ENCODE measurements around the gene SYNPR.

SYNPR gene

DNA sequence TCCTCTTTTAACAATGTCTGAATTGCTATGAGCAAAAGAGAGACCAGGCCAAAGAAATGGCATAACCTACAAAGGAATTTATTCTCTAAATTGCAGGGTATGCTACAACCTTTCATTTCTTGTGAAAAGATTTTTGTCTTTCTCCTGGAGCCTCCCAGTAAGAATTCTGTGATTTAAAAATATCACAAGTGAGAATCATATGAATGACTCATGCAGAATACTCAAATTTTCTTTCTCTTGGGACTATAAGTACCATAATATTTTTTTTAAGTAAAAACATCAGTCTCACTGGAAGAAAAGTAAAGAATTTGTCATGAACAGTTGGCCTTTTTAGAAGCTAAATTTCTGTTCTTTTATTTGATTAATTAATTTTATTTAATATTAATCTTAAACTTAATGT, 26.3 kb downstream of the SYNPR start:
- DNase-seq (ENCODE audit: low read depth): no peak

- no peak for DNase-seq (ENCODE audit: low read depth)
Observed at GRCh38 chr3:63308072-63308471, 30.0 kb downstream of the SYNPR start.

GRCh38 chr3:63309768-63310167, 31.7 kb downstream of the SYNPR start:
- DNase-seq (ENCODE audit: low read depth): no peak

DNA sequence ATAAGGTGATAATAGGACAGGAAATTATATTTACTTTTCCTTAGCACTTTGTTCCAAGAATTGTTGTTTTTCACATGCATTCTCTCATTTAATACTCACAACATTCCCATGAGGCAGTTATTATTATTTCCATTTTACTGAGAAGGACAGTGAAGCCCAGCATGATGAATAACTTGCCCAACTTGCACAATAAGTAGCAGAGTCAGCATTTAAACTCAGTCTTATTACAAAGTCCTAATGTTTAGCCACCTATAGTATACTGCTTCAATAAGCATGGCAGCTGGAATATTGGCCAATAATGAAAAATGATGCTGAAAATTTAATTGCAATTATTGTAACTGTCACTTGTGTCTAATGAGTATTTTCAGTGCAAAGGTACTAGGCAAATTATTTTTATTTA, 45.7 kb downstream of the SYNPR start:
- DNase-seq (ENCODE audit: low read depth): no peak

GRCh38 chr3:63324621-63325020, 46.5 kb downstream of the SYNPR start:
- DNase-seq (ENCODE audit: low read depth): no peak

DNA sequence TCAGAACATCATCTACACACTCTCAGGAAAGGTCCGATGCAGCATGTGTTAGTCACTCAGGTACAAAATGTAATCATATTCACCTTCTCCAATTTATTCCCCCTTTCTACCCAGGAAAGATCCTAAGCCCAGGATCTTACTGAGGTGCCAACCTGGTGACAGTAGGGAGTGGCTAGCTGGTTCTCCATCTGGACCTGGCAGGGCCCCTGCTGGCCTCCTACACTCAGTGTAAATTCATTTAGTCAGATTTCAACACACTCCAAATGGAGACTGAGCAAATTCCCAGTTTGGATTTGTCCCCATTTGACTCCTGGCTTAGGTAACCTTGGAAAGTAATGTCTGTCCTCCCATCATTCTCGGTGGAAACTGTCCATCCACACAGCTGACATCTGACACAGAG, 47.3 kb downstream of the SYNPR start:
- no peak for DNase-seq (ENCODE audit: low read depth)

- DNase-seq (ENCODE audit: low read depth): no peak
Observed at GRCh38 chr3:63328365-63328764, 50.3 kb downstream of the SYNPR start.

- DNase-seq (ENCODE audit: low read depth): no peak
Observed at GRCh38 chr3:63331520-63331919, 53.4 kb downstream of the SYNPR start.

DNA sequence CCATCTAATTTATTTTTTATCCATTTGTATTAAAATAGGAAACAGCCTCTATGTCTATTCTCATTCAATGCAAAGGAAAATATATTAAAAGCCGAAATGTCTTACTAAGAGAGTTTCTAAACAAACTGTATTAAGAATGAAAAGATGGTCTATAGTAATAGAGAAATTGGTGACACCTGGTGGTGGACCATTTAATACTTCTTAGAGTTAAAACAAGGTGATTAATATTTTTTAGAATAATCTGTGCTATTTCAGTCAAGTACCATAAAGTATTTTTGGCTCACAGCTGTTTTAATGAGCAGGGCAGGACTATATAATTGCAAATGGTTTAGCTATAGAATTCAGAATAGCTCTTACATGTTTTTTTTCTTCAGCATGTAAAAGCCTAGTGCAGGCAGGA, 55.7 kb downstream of the SYNPR start:
- DNase-seq (ENCODE audit: low read depth): no peak

- no peak for DNase-seq (ENCODE audit: low read depth)
Observed at GRCh38 chr3:63338351-63338750, 60.2 kb downstream of the SYNPR start.

DNA sequence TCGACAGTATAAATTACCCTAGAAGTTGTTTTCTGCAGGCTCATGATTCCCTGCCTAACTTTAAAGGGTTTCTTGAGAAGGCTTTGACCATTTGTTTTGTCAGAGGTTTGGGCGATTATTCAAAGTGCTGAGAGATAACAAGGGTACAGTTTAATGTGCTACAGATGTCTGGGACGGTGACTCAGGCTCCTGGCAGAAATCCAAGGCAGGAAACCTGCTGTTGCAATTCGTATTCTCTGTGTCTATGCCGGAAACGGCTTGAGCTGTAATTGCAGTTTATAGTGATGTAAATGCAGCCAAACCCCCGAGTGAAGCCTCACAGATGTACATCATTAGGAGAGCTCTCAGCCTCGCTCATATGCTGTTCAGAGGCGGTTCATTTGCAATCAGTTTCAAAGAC, 65.6 kb downstream of the SYNPR start:
- peak; percentile 23 for DNase-seq (ENCODE audit: low read depth)

- no peak for DNase-seq (ENCODE audit: low read depth)
Observed at GRCh38 chr3:63344661-63345060, 66.6 kb downstream of the SYNPR start.

- DNase-seq (ENCODE audit: low read depth): peak; percentile 5
Observed at GRCh38 chr3:63349583-63350573, 71.8 kb downstream of the SYNPR start.

GRCh38 chr3:63351159-63352007, 73.3 kb downstream of the SYNPR start:
- no peak for DNase-seq (ENCODE audit: low read depth)

DNA sequence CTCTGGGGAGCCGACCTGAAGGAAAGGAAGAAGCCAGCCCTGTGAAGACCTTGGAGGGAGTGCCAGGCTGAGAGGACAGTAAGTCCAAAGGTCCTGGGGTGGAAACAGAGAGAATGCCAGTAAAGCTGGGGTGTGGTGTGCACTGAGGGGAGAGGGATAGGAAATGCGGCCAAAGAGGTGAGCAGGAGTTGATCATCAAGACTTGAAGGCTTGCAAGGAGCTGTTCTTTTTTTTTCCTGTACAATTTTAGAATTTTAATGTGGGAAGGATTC, 73.8 kb downstream of the SYNPR start:
- no peak for DNase-seq (ENCODE audit: low read depth)

DNA sequence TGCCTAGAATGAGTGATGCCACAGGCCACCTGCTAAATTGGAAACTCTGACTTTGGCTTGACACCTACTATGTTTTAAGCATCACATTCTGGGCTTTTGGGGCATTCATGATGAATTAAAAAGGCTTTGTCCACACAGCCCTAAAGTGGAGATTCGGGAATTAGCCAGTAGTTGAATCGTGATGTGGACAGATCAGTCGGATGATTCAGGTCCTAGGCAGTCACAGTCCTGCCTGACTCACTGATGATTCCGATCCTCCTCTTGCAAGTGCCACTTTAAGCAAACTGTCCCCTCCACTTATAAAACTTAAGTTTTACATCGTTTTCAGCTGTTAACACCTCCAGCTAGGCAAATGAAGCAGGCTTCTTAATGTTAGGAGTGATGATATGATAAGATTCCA, 75.3 kb downstream of the SYNPR start:
- no peak for DNase-seq (ENCODE audit: low read depth)

GRCh38 chr3:63354160-63354559, 76.1 kb downstream of the SYNPR start:
- DNase-seq (ENCODE audit: low read depth): no peak

- DNase-seq (ENCODE audit: low read depth): no peak
Observed at GRCh38 chr3:63355809-63356208, 77.7 kb downstream of the SYNPR start.

- no peak for DNase-seq (ENCODE audit: low read depth)
Observed at GRCh38 chr3:63364495-63364894, 86.4 kb downstream of the SYNPR start.

DNA sequence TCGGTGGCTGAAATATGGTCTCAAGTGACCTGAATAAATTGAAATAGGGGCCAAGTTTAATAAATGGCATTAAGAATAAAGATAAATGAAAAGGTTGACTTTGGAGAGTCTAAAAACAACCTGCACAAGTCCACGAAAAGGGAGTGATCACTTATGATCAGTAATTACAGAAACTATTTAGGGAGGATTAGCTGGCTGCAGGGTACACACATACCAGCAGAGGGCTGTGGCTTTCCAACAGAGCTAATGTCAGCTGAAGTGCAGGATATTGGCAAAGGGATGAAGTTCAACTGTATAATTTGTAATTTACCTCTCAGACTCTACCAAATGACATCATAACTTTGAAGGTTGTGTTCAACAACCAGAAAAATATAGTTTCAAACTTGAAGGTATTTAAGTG, 86.8 kb downstream of the SYNPR start:
- no peak for DNase-seq (ENCODE audit: low read depth)

DNA sequence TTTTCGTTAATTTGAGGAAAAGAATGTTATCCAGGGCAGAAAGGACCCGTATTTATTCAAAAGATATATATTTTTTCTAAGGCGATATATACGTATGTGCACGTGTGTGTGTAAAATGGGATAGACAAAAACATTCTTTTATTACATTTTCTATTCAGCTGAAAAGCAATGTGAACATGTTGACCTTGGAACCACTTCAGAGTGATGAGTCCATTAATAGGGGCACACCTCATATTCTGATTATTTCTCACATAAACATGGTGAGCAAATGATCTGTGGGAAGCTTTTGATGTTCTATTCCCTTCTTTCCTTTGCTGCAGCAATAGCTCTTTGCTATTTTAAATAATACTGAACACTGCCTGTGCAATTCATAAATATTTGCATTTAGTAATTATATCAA, 87.6 kb downstream of the SYNPR start:
- DNase-seq (ENCODE audit: low read depth): no peak

DNA sequence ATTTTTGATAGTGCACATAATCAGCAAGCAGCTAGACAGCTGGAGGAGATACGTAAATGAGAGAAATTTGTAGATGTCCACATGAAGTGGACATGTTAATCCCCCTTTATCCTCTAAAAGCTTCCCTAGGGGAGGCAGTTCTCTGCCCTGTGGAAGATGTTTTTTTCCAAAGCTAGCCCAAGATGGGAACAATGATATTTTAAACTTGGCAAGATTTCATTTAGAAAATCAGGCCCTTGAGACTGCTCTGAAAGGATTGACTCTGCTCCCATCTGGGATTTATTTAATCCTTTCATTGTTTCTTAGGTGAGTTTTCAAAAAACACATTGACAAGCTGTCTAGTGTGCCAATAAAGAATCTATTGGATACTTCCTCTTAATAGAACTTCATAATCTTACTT, 92.0 kb downstream of the SYNPR start:
- no peak for DNase-seq (ENCODE audit: low read depth)

DNA sequence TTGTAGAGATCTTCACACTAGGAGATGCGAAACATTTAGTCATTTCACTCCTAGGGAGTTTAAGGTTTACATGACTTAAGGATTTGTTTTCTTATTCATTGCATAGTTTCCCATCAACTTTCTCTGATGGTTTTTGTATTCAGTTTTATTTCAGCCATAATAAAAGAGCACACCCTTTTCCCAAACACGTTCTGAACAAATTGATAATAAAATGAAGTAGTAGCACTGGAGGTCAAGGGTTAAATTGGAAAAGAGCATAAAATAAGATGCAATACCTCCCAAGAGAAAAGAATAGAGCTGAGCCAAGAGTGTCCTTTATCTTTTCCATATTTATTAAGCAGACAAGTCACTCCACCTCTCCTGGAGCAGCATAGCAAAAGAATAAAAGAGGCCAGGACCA, 104.9 kb downstream of the SYNPR start:
- no peak for DNase-seq (ENCODE audit: low read depth)
